Measurements from ENCODE around the gene DCUN1D2. TPM values are rescaled to one million over a fixed set of nuclear protein-coding genes. Genes with fewer than 3 reads are reported as not detected.
"Not testable (repeated sequence)": the region's sequence is repeated elsewhere in the genome, so short reads cannot be mapped to it uniquely, and the experiment has no call there.

DCUN1D2 gene
- total RNA-seq, 3 donors from 2014 or later = 17.7 to 32.4 (median 22.6) TPM

DNA sequence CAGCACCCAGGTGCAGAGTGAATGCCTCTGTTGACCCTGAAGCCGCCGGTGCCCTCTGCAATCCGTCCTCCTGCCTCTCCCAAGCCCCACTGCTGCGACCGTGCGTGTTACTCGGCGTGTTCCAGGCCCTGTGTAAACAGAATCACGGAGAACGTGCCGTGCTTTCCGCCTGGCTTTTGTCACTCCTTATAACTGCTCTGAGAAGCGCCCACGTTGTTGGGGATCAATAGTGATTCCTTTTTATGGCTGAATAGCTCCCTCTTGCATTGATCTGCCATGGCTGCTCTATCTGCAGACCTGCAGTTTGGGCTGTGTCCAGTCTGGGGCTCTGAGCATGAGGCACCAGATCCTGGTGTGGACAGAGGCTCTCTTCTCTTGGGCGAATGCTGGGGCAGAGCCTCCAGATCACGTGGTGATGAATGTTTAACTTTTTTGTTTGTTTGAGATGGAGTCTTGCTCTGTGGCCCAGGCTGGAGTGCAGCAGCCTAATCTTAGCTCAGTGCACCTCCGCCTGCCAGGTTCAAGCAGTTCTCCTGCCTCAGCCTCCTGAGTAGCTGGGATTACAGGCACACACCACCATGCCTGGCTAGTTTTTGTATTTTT is 53.0 kb downstream of the DCUN1D2 start:
- intact Hi-C loops (cut with DNase I, micrococcal nuclease) = no loop called here
- no peaks in the 10 kb centered on the region for H3K36me3 ChIP-seq (ENCODE audit: low read depth)
- DNase-seq = peak in 1 of 3 donors; percentile 44
- H3K4me3 ChIP-seq = no peak overlapping the region
- no peaks in the 10 kb centered on the region for H3K9me3 ChIP-seq
- TF ChIP-seq, protein P1, sequence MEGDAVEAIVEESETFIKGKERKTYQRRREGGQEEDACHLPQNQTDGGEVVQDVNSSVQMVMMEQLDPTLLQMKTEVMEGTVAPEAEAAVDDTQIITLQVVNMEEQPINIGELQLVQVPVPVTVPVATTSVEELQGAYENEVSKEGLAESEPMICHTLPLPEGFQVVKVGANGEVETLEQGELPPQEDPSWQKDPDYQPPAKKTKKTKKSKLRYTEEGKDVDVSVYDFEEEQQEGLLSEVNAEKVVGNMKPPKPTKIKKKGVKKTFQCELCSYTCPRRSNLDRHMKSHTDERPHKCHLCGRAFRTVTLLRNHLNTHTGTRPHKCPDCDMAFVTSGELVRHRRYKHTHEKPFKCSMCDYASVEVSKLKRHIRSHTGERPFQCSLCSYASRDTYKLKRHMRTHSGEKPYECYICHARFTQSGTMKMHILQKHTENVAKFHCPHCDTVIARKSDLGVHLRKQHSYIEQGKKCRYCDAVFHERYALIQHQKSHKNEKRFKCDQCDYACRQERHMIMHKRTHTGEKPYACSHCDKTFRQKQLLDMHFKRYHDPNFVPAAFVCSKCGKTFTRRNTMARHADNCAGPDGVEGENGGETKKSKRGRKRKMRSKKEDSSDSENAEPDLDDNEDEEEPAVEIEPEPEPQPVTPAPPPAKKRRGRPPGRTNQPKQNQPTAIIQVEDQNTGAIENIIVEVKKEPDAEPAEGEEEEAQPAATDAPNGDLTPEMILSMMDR (IDR thresholded peaks at IDR 0.05) = no peak
- peak; percentile 51 for ATAC-seq
- H3K4me1 ChIP-seq (ENCODE audit: low read depth) = peaks cover 4% of the 10 kb centered on the region

DNA sequence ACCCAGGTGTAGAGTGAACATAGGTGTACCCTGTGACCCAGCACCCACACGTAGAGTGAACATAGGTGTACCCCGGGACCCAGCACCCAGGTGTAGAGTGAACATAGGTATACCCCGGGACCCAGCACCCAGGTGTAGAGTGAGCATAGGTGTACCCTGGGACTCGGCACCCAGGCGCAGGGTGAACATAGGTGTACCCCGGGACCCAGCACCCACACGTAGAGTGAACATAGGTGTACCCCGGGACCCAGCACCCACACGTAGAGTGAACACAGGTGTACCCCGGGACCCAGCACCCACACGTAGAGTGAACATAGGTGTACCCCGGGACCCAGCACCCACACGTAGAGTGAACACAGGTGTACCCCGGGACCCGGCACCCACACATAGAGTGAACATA is 53.6 kb downstream of the DCUN1D2 start:
- intact Hi-C loops (cut with DNase I, micrococcal nuclease); H3K4me1 ChIP-seq (ENCODE audit: low read depth); H3K4me3 ChIP-seq: not testable (repeated sequence)

DNA sequence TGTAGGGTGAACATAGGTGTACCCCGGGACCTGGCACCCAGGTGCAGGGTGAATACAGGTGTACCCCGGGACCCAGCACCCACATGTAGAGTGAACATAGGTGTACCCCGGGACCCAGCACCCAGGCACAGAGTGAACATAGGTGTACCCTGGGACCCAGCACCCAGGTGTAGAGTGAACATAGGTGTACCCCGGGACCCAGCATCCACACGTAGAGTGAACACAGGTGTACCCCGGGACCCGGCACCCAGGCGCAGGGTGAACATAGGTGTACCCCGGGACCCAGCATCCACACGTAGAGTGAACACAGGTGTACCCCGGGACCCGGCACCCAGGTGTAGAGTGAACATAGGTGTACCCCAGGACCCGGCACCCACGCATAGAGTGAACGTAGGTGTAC is 54.6 kb downstream of the DCUN1D2 start:
- DNase-seq = not testable (repeated sequence)

More for the DNA sequence above, 53.6 kb downstream of the DCUN1D2 start:
- H3K36me3 ChIP-seq (ENCODE audit: low read depth); H3K9me3 ChIP-seq; ATAC-seq; DNase-seq: not testable (repeated sequence)

DNA sequence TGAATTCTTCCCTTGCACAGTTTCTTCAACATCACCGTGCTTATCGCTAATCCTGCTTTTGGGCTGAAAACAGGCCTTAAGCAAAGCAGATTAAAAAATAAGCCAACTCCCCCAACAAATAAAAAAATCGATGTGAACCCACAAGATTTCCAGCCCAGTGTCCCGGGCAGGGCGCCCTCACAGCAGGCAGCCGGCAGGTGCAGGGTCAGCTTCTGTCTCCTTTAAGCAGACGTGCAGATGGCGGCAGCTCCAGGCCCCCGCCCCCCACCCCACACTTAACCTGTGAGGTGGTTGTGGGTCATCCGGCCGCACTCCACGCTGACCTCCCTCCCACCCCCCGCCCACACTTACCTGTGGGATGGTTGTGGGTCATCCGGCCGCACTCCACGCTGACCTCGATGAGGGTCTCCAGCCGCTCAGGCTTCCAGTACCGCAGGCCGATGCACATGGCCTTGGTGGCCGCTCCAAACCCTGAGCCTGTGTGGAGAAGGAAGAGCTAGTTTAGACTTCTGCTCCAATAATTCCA is 57.1 kb downstream of the DCUN1D2 start:
- peaks cover 4% of the 10 kb centered on the region for H3K4me1 ChIP-seq (ENCODE audit: low read depth)
- H3K9me3 ChIP-seq = no peaks in the 10 kb centered on the region
- no peak for ATAC-seq
- H3K4me3 ChIP-seq = no peak overlapping the region
- no peaks in the 10 kb centered on the region for H3K36me3 ChIP-seq (ENCODE audit: low read depth)
- no peak for DNase-seq
- TF ChIP-seq, protein P1 (IDR thresholded peaks at IDR 0.05) = no peak
- intact Hi-C loops (cut with DNase I, micrococcal nuclease) = no loop called here

More for the DNA sequence above, 54.6 kb downstream of the DCUN1D2 start:
- H3K4me1 ChIP-seq (ENCODE audit: low read depth); ATAC-seq; intact Hi-C loops (cut with DNase I, micrococcal nuclease); H3K36me3 ChIP-seq (ENCODE audit: low read depth); H3K4me3 ChIP-seq; H3K9me3 ChIP-seq: not testable (repeated sequence)

DNA sequence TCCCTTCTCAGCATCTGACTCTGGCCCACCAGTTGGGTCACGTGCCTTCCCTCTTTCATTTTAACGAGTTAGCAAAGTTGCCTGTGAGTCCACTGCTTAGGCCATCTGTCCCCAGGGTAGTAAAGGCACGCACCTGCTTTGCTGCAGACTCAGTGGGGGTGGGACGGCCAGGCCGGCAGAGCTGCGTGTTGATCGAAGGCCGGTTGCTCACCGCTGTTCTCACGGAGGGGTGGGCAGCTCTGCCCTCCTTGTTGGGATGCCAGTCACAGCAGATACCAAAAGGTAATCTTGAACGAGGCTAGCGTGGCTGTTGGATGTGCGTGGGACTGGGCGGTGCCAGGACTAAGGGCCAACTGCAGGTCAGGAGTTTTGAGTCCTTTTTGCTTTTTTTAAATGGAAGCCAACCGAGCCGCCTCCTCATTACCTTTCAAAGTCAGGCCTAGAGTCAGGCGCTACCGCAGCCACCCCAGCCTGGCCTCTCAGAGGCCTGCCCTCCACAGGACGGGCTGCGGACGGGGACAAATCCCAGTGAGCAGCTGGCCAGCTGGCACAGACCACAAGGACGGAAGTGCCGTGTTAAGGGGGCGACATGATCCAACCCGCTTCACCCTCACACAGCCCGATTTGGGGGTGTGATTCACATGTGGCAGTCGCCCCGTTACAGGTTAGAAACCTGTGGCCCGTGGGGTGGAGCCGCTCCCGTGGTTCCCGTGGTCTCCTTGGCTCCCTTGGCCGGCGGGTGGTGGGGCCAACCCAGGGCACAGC is 57.8 kb downstream of the DCUN1D2 start:
- intact Hi-C loops (cut with DNase I, micrococcal nuclease) = no loop called here
- no peaks in the 10 kb centered on the region for H3K36me3 ChIP-seq (ENCODE audit: low read depth)
- ATAC-seq (no peak), DNase-seq (no peak)
- H3K4me1 ChIP-seq (ENCODE audit: low read depth) = peaks cover 4% of the 10 kb centered on the region
- TF ChIP-seq, protein P1 (IDR thresholded peaks at IDR 0.05) = no peak
- H3K4me3 ChIP-seq = no peak overlapping the region
- H3K9me3 ChIP-seq = no peaks in the 10 kb centered on the region

DNA sequence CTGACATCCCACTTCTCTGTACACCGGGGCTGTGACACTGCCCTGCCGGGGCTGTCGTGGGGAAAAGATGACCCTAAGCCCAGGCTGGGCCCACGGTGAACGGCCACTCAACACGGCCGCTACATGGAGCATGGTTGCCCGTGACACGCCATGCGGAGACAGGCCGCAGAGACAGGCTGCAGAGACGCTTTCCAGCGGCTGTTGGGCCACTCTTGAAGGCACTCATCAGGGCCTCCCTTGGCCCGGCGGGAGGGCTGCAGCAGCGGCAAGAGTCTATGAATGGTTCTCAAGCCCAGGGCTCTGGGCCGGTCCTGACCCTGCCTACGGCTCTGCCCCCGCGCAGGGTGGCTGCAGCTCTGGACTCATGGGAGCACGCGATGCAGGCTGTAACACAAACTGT is 59.3 kb downstream of the DCUN1D2 start:
- Histone ChIP-seq H3K9me3 (no peaks in the 10 kb centered on the region), H3K36me3 (ENCODE audit: low read depth) (no peaks in the 10 kb centered on the region), H3K4me3 (no peak overlapping the region), H3K4me1 (ENCODE audit: low read depth) (no peaks in the 10 kb centered on the region)
- TF ChIP-seq, protein P1 (IDR thresholded peaks at IDR 0.05) = no peak
- no peak for ATAC-seq
- intact Hi-C loops (cut with DNase I, micrococcal nuclease) = no loop called here
- no peak for DNase-seq

Data from mucosa of descending colon (tissue), 3 donors.